A549 (cell line): ENCODE results near the gene NAP1L4.

Source experiments
- CHD2 ChIP-seq: fragments of 150-350 bp; IDR thresholded peaks from 2 replicates; pipeline ENCODE4 v1.6.1; 2014; ENCODE audit warnings: low read length; ENCODE audit not compliant: partially characterized antibody
- POLR2A ChIP-seq: IDR thresholded peaks from 2 replicates; pipeline ENCODE4 v1.6.1; 2012; ENCODE audit warnings: mild to moderate bottlenecking, low read length
- TF ChIP-seq, protein P1 (sequence below): fragments of >200 bp; sonication (Bioruptor Twin); formaldehyde crosslinking; IDR thresholded peaks from 3 replicates; pipeline ENCODE4 v1.5.1; 2016
- TF ChIP-seq, protein P2 (sequence below): IDR thresholded peaks from 2 replicates; pipeline ENCODE4 v1.6.1; 2012

DNA sequence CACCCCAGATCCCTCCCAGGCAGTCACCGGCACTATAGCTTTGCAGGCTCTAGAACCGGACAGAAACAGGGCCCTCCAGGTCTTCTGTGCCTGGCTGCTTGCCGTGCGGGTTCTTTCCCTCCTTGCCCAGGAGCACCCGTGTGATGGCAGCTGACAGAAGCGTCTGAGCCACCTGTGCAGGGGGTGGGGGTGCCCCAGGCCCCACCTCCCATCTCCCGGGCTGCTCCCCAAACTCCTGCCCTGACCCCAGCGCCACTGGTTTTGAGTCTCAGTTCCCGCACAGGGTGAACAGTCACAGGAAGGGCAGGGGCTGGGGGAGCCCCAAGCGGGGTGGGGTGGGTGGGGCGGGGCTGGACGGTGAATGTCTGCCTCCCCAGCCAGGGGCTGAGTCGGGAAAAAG is 49.7 kb downstream of the NAP1L4 start:
- TF ChIP-seq, protein P1, sequence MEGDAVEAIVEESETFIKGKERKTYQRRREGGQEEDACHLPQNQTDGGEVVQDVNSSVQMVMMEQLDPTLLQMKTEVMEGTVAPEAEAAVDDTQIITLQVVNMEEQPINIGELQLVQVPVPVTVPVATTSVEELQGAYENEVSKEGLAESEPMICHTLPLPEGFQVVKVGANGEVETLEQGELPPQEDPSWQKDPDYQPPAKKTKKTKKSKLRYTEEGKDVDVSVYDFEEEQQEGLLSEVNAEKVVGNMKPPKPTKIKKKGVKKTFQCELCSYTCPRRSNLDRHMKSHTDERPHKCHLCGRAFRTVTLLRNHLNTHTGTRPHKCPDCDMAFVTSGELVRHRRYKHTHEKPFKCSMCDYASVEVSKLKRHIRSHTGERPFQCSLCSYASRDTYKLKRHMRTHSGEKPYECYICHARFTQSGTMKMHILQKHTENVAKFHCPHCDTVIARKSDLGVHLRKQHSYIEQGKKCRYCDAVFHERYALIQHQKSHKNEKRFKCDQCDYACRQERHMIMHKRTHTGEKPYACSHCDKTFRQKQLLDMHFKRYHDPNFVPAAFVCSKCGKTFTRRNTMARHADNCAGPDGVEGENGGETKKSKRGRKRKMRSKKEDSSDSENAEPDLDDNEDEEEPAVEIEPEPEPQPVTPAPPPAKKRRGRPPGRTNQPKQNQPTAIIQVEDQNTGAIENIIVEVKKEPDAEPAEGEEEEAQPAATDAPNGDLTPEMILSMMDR = no peak
- TF ChIP-seq CHD2 = no peak
- no peak for TF ChIP-seq POLR2A
- TF ChIP-seq, protein P2, sequence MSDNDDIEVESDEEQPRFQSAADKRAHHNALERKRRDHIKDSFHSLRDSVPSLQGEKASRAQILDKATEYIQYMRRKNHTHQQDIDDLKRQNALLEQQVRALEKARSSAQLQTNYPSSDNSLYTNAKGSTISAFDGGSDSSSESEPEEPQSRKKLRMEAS = no peak
